Measurements from ENCODE around the gene ACOT7.

DNA sequence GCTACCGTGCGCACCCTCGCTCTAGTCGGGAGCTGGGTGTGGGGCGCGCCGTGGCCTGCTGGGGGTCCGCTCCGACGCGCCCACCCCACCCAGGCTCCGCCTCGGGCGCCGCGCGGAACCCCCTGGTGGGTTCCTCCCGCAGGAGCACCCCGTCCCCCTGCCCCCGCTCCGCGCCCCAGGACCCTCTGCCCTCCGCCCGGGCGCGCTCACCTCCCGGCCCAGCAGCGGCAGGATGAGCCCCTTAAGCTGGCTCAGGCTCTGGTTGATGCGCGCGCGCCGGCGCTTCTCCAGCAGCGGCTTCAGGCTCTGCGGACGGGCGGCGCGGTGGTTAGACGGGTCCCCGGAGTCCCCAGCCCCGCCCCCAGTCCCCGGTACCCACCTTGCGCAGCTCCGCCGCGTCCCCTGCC lies 25.8 kb upstream of the ACOT7 start:
- no peak for TF ChIP-seq SUZ12 (IDR thresholded peaks at IDR 0.05; ENCODE audit: extremely low read depth, insufficient read depth, insufficient read length)
- no peak for TF ChIP-seq YY1 (IDR thresholded peaks at IDR 0.05; ENCODE audit: insufficient read depth, insufficient read length)
